Endothelial cell (in vitro differentiated cells): ENCODE measurements around the gene TMEM253. TPM values are rescaled to one million over a fixed set of nuclear protein-coding genes. Genes with fewer than 3 reads are reported as not detected.

ENCODE experiments used
- DNase-seq: peaks from one replicate; pipeline ENCODE4 v3.0.0; 2021; ENCODE audit warnings: low spot score
- H3K27ac Mint-ChIP-seq: one replicate; pipeline ENCODE4 v1.8.0; 2021; ENCODE audit warnings: mixed read lengths, inconsistent platforms; ENCODE audit not compliant: unreplicated experiment
- H3K27me3 Mint-ChIP-seq: one replicate; pipeline ENCODE4 v1.8.0; 2021; ENCODE audit warnings: mild to moderate bottlenecking, moderate library complexity, mixed read lengths, inconsistent platforms; ENCODE audit not compliant: unreplicated experiment
- H3K36me3 Mint-ChIP-seq: one replicate; pipeline ENCODE4 v1.8.0; 2021; ENCODE audit warnings: mild to moderate bottlenecking, low read depth, mixed read lengths, inconsistent platforms; ENCODE audit not compliant: unreplicated experiment
- H3K4me1 Mint-ChIP-seq: one replicate; pipeline ENCODE4 v1.8.0; 2021; ENCODE audit warnings: mild to moderate bottlenecking, mixed read lengths, inconsistent platforms; ENCODE audit not compliant: unreplicated experiment
- H3K4me3 Mint-ChIP-seq: one replicate; pipeline ENCODE4 v1.8.0; 2021; ENCODE audit warnings: mild to moderate bottlenecking, mixed read lengths, inconsistent platforms; ENCODE audit not compliant: unreplicated experiment
- H3K9me3 Mint-ChIP-seq: one replicate; pipeline ENCODE4 v1.8.0; 2021; ENCODE audit warnings: mixed read lengths, inconsistent platforms; ENCODE audit not compliant: unreplicated experiment
- CTCF ChIP-seq: fragments of 200-600 bp; sonication (generic); IDR thresholded peaks from one replicate; pipeline ENCODE4 v1.5.0; 2021; ENCODE audit warnings: antibody characterized with exemption; ENCODE audit not compliant: unreplicated experiment
- total RNA-seq: library from RNA; stranded (reverse); fragmentation: NEBNext Ultra II Directional; extraction: Animal tissue kit (Norgen Biotek cat#: 25700); gene quantifications from one replicate; pipeline ENCODE4 v1.2.1, GENCODE V29; 2021; ENCODE audit not compliant: unreplicated experiment

TMEM253 gene
- total RNA-seq, 1 donor from 2014 or later = 0.90 TPM

GRCh38 chr14:21133901-21134300, 33.0 kb downstream of the TMEM253 start:
- Mint-ChIP-seq H3K9me3 (peaks cover 5% of the 10 kb centered on the region), H3K27me3 (peaks cover 2% of the 10 kb centered on the region), H3K4me3 (no peak overlapping the region), H3K27ac (no peak overlapping the region), H3K4me1 (no peaks in the 10 kb centered on the region), H3K36me3 (peaks cover 9% of the 10 kb centered on the region)
- no peak for TF ChIP-seq CTCF
- no peak for DNase-seq

DNA sequence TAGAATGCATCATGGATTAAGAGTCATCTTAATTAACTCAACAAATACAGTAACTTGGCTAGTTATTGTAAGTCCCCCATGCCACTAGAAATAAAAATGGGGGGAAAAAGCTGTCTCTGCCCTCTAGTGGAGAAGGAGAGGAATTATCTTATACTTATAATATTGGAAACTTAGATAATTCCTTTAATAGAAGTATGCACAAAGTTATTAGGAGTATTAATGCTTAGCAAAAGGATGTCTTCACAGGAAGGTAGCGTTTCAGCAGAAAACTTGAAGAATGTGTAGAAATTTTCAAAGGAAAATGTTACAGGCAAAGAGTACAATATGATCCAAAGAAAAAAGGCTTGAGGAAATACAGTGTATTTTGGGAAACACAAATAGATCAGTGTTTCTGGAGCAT, 35.2 kb downstream of the TMEM253 start:
- peak; percentile 82 for TF ChIP-seq CTCF
- H3K4me3 Mint-ChIP-seq = no peak overlapping the region
- no peak for DNase-seq

DNA sequence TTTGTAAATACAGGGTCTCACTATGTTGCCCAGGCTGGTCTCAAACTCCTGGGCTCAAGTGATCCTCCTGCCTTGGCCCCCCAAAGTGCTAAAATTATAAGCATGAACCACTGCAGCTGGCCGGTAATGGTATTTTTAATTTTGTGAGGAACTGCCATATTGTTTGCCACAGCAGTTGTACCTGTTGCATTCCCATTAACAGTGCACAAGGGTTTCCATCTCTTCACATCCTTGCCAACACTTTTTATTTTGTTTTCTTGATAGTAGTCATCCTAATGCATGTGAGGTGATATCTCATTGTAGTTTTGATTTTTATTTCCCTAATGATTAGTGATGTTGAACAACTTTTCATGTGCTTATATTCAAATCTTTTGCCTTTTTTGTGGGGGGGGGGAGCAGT, 41.5 kb downstream of the TMEM253 start:
- TF ChIP-seq CTCF = no peak
- DNase-seq = no peak
- no peaks in the 10 kb centered on the region for H3K4me1 Mint-ChIP-seq
- no peaks in the 10 kb centered on the region for H3K36me3 Mint-ChIP-seq
- no peak overlapping the region for H3K27ac Mint-ChIP-seq
- peaks cover 4% of the 10 kb centered on the region for H3K9me3 Mint-ChIP-seq
- H3K4me3 Mint-ChIP-seq = no peak overlapping the region
- H3K27me3 Mint-ChIP-seq = peaks cover 1% of the 10 kb centered on the region

More for the DNA sequence above, 35.2 kb downstream of the TMEM253 start:
- Mint-ChIP-seq H3K36me3 (peaks cover 9% of the 10 kb centered on the region), H3K4me1 (no peaks in the 10 kb centered on the region), H3K9me3 (peaks cover 5% of the 10 kb centered on the region), H3K27me3 (peaks cover under 1% of the 10 kb centered on the region), H3K27ac (no peak overlapping the region)

DNA sequence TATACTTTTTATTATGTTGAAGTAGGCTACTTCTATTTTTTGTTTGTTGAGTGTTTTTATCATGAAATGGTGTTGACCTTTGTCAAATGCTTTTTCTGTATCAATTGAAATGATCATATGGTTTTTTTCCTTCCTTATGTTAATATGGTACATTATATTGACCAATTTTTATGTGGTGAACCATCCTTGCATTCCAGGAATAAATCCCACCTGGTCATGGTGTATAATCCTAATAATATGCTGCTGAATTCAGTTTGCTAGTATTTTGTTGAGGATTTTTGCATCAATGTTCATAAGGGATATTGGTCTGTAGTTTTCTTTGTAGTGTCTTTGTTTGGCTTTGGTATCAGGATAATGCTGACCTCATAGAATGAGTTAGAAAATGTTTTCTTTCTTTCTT, 44.6 kb downstream of the TMEM253 start:
- Mint-ChIP-seq H3K27me3 (peaks cover 1% of the 10 kb centered on the region), H3K4me3 (no peak overlapping the region)
- no peak for TF ChIP-seq CTCF

DNA sequence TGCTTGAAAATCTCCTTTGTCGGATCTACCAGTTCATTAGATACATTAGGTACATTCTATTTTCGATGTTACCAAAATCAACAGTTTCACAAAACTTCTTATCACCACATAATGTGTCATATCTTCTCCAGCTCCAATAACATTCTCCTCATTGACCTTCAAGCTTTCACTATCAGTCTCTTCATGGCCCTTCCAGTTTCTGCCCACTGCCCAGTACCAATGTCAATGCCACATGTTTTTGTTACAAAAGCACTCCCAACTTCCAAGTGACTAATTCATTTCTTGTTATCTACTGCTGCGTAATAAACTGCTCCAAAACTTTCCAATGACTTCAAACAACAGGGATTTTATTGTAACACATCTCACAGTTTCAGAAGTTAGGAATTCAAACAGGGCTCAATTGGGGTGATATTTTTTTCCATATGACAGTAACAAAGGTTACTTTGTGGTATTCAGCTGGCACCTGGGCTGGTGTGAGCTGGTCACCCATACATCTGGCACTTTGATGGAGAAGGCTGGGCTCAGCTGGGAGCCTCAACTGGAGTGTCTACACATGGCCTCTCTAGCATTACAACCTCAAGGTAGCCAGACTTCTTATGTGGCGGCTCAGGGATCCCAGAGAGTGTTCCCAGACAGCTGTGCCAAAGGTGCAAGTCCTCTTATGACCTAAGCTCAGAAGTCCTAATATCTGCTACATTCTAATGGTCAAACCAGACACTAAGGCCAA, 48.9 kb downstream of the TMEM253 start:
- H3K4me1 Mint-ChIP-seq = no peaks in the 10 kb centered on the region
- H3K27ac Mint-ChIP-seq = no peak overlapping the region
- no peak for DNase-seq
- no peak overlapping the region for H3K4me3 Mint-ChIP-seq
- no peaks in the 10 kb centered on the region for H3K36me3 Mint-ChIP-seq
- H3K9me3 Mint-ChIP-seq = peaks cover 2% of the 10 kb centered on the region
- no peak for TF ChIP-seq CTCF
- H3K27me3 Mint-ChIP-seq = no peaks in the 10 kb centered on the region

More for the DNA sequence above, 44.6 kb downstream of the TMEM253 start:
- Mint-ChIP-seq H3K9me3 (peaks cover 4% of the 10 kb centered on the region), H3K4me1 (no peaks in the 10 kb centered on the region), H3K27ac (no peak overlapping the region), H3K36me3 (no peaks in the 10 kb centered on the region)
- no peak for DNase-seq
